Smooth muscle cell (in vitro differentiated cells): Measurements from ENCODE around the gene NFIC. TPM values are rescaled to one million over a fixed set of nuclear protein-coding genes. Genes with fewer than 3 reads are reported as not detected.

ENCODE experiments used
- DNase-seq: peaks from one replicate; lab custom pipeline; 2025; ENCODE audit not compliant: unreplicated experiment; lab: John Stamatoyannopoulos, UW
- H2AFZ ChIP-seq: fragments of 200-600 bp; sonication (generic); 2 replicates; pipeline ENCODE4 v1.6.0; 2016; ENCODE audit warnings: antibody characterized with exemption, low read depth, mild to moderate bottlenecking
- H3F3A ChIP-seq: fragments of 200-600 bp; sonication (generic); 2 replicates; pipeline ENCODE4 v1.6.0; 2017; ENCODE audit warnings: antibody characterized with exemption, low read depth
- H3K27ac ChIP-seq: fragments of 200-600 bp; sonication (generic); 2 replicates; pipeline ENCODE4 v1.5.1; 2016; ENCODE audit warnings: low read depth, mild to moderate bottlenecking
- H3K27me3 ChIP-seq: fragments of 200-600 bp; sonication (generic); 2 replicates; pipeline ENCODE4 v1.6.1; 2016; ENCODE audit warnings: low read depth, mild to moderate bottlenecking
- H3K36me3 ChIP-seq: fragments of 200-600 bp; sonication (generic); 2 replicates; pipeline ENCODE4 v1.5.1; 2016; ENCODE audit warnings: low read depth
- H3K4me1 ChIP-seq: fragments of 200-600 bp; sonication (generic); 2 replicates; pipeline ENCODE4 v1.5.1; 2016; ENCODE audit warnings: low read depth
- H3K4me2 ChIP-seq: fragments of 200-600 bp; sonication (generic); 2 replicates; pipeline ENCODE4 v1.6.0; 2016; ENCODE audit warnings: mild to moderate bottlenecking
- H3K4me3 ChIP-seq: fragments of 200-600 bp; sonication (generic); 2 replicates; pipeline ENCODE4 v1.5.1; 2016; ENCODE audit warnings: mild to moderate bottlenecking
- H3K79me2 ChIP-seq: fragments of 200-600 bp; sonication (generic); 2 replicates; pipeline ENCODE4 v1.6.0; 2016; ENCODE audit warnings: low read depth, mild to moderate bottlenecking
- H3K9ac ChIP-seq: fragments of 200-600 bp; sonication (generic); 2 replicates; pipeline ENCODE4 v1.6.0; 2016; ENCODE audit warnings: low read depth
- H3K9me3 ChIP-seq: fragments of 200-600 bp; sonication (generic); replicated peaks from 2 replicates; pipeline ENCODE4 v1.5.1; 2016; ENCODE audit warnings: low read depth
- H4K20me1 ChIP-seq: fragments of 200-600 bp; sonication (generic); 2 replicates; pipeline ENCODE4 v1.6.0; 2016; ENCODE audit warnings: low read depth
- CTCF ChIP-seq: fragments of 200-600 bp; sonication (generic); IDR thresholded peaks from 2 replicates; pipeline ENCODE4 v1.5.1; 2017; ENCODE audit warnings: borderline replicate concordance, mild to moderate bottlenecking, antibody characterized with exemption; ENCODE audit not compliant: insufficient read depth, poor library complexity, severe bottlenecking
- WGBS: methylation state at CpG from one replicate; pipeline ENCODE4 v1.1.7; 2016; ENCODE audit warnings: low lambda C conversion rate; 5-methylcytosine and 5-hydroxymethylcytosine counted together
- polyA plus RNA-seq: library from polyadenylated mRNA; unstranded; fragments of >200 nt; fragmentation: Nextera tagmentation; extraction: Ambion mirVana; gene quantifications from 2 replicates; pipeline ENCODE4 v1.2.1, GENCODE V29; 2016
- total RNA-seq: library from RNA; depleted of rRNA; stranded (reverse); fragments of >200 nt; gene quantifications from 2 replicates; pipeline ENCODE4 v1.2.3, GENCODE V29; 2014

The NFIC gene
- total and polyA plus RNA-seq, 2 experiments from 2014 or later: 7.9 to 33.2 TPM

GRCh38 chr19:3511506-3512251 lies 145.3 kb downstream of the NFIC start:
- WGBS: 97% methylated on average over 24 of the region's 26 CpGs
- peaks cover 95% of the 10 kb centered on the region for H4K20me1 ChIP-seq
- TF ChIP-seq CTCF: no peak

GRCh38 chr19:3512562-3513228 lies 146.3 kb downstream of the NFIC start:
- Histone ChIP-seq H4K20me1 (peaks cover 99% of the 10 kb centered on the region), H3K79me2 (peaks cover 95% of the 10 kb centered on the region), H3K4me3 (no peak overlapping the region), H3K27ac (no peak overlapping the region), H3K9me3 (no peaks in the 10 kb centered on the region), H3K9ac (no peak overlapping the region), H3K36me3 (no peaks in the 10 kb centered on the region), H2AFZ (no peak overlapping the region), H3K4me1 (no peaks in the 10 kb centered on the region), H3K4me2 (no peak overlapping the region), H3K27me3 (no peaks in the 10 kb centered on the region), H3F3A (no peaks in the 10 kb centered on the region)
- 98% methylated on average over 17 of the region's 17 CpGs for WGBS
- no peak for DNase-seq
- no peak for TF ChIP-seq CTCF

More at GRCh38 chr19:3511506-3512251, 145.3 kb downstream of the NFIC start:
- H3K4me3 ChIP-seq: no peak overlapping the region
- H2AFZ ChIP-seq: no peak overlapping the region
- no peaks in the 10 kb centered on the region for H3F3A ChIP-seq
- H3K27me3 ChIP-seq: no peaks in the 10 kb centered on the region
- no peak for DNase-seq
- H3K4me1 ChIP-seq: no peaks in the 10 kb centered on the region
- no peaks in the 10 kb centered on the region for H3K9me3 ChIP-seq
- no peak overlapping the region for H3K9ac ChIP-seq
- no peak overlapping the region for H3K4me2 ChIP-seq
- H3K27ac ChIP-seq: no peak overlapping the region
- H3K36me3 ChIP-seq: no peaks in the 10 kb centered on the region
- peaks cover 95% of the 10 kb centered on the region for H3K79me2 ChIP-seq

- Histone ChIP-seq H4K20me1 (peaks cover 100% of the 10 kb centered on the region), H3K4me2 (no peak overlapping the region), H3K9ac (no peak overlapping the region), H3K4me3 (no peak overlapping the region), H3K79me2 (peaks cover 97% of the 10 kb centered on the region), H2AFZ (no peak overlapping the region), H3K27me3 (no peaks in the 10 kb centered on the region), H3K27ac (no peak overlapping the region), H3K4me1 (no peaks in the 10 kb centered on the region), H3K36me3 (no peaks in the 10 kb centered on the region), H3K9me3 (no peaks in the 10 kb centered on the region), H3F3A (no peaks in the 10 kb centered on the region)
- no peak for DNase-seq
- WGBS: 92% methylated on average over 18 of the region's 23 CpGs
- no peak for TF ChIP-seq CTCF
Observed at GRCh38 chr19:3513229-3514140, 147.1 kb downstream of the NFIC start.
